Ovary (tissue), 9 donors: ENCODE data around the gene GCHFR. TPM values are rescaled to one million over a fixed set of nuclear protein-coding genes. Genes with fewer than 3 reads are reported as not detected.
A peak's percentile ranks its signal among the peaks of the same experiment; 100 is the strongest.

Experiments used
- DNase-seq, 5 donors: peaks; one replicate each; pipeline ENCODE4 v3.0.0-alpha.2; 2019 to 2020
- H3K27ac ChIP-seq, 2 donors: fragments of 200-600 bp; one replicate each; pipeline versions ENCODE4 v1.5.1 to v1.8.0; 2019 to 2022
- H3K27me3 ChIP-seq: fragments of 200-600 bp; one replicate; pipeline ENCODE4 v1.8.0; 2022
- H3K36me3 ChIP-seq: fragments of 200-600 bp; sonication (generic); one replicate; pipeline ENCODE4 v1.5.1; 2019
- H3K4me1 ChIP-seq: one replicate; pipeline ENCODE4 v1.8.1; 2013; ENCODE audit warnings: mild to moderate bottlenecking, moderate library complexity; ENCODE audit not compliant: insufficient read depth
- H3K4me3 ChIP-seq: fragments of 200-600 bp; sonication (generic); one replicate; pipeline ENCODE4 v1.5.1; 2017
- H3K9me3 ChIP-seq, 2 donors: fragments of 200-600 bp in 1 of 2; sonication (generic) in 1 of 2; one replicate each; pipeline versions ENCODE4 v1.5.1 to v1.8.1; 2013 to 2019; ENCODE audit warnings: mild to moderate bottlenecking in 1 of 2, moderate library complexity in 1 of 2
- CTCF ChIP-seq, 3 donors: fragments of 450-650 bp in 2 of 3; fragments of 200-600 bp in 1 of 3; IDR thresholded peaks; one replicate each; pipeline versions ENCODE4 v1.5.1 to v1.8.0; 2016 to 2022; ENCODE audit warnings: antibody characterized with exemption in 3 of 3, mild to moderate bottlenecking in 1 of 3
- EP300 ChIP-seq: sonication (generic); formaldehyde crosslinking; IDR thresholded peaks from one replicate; pipeline ENCODE4 v1.6.1; 2017; ENCODE audit warnings: antibody characterized with exemption
- POLR2A ChIP-seq: fragments of 450-650 bp; IDR thresholded peaks from one replicate; pipeline ENCODE4 v1.6.1; 2017; ENCODE audit warnings: antibody characterized with exemption, mild to moderate bottlenecking, moderate library complexity
- whole genome bisulfite sequencing, 3 donors: extraction: QIAGEN DNeasy Blood & Tissue Kit in 1 of 3; methylation state at CpG; one replicate each; pipeline versions ENCODE4 v1.1.5 to v1.1.7; 2013 to 2017; 5-methylcytosine and 5-hydroxymethylcytosine counted together
- intact Hi-C, 4 donors: fragments of 100-400 bp; cut with DNase I; formaldehyde crosslinking; loops; one replicate each; pipeline versions ENCODE4 v1.11.0 to v1.15.1; 2022 to 2023
- polyA plus RNA-seq, 2 donors: library from polyadenylated mRNA; stranded (reverse); fragments of 200-250 nt in 1 of 2; fragments of 350-450 nt in 1 of 2; fragmentation: Illumina TruSeq in 1 of 2; extraction: RNeasy Lipid Tissue Mini Kit (QIAGEN cat#74804) in 1 of 2; gene quantifications; one replicate each; pipeline ENCODE4 v1.2.3, GENCODE V29; 2013 to 2014
- total RNA-seq, 7 donors: library from RNA; depleted of rRNA in 2 of 7; stranded (reverse); fragments of >200 nt in 2 of 7; fragmentation: NEBNext Ultra II Directional in 3 of 7; extraction: Animal tissue kit (Norgen Biotek cat#: 25700) in 3 of 7; gene quantifications; one replicate each; pipeline versions ENCODE4 v1.1.0 to v1.2.4, GENCODE V29; 2016 to 2023
- donor health status: DM: no; HTN: no; CAD: no; lungs with moderate emphysema.
- donor health status: DM: no; HTN: no; CAD: no.
- donor health status: Bipolar disorder and iron deficiency.
- donor health status: DM: yes; HTN: yes; CAD: no.
- donor health status: DM: no; HTN: no; CAD: no.
- donor health status: DM: yes; HTN: yes; CAD: no.

GCHFR gene
- total and polyA plus RNA-seq, 9 donors, result 2.8 to 40.1 (median 20.8) TPM

GRCh38 chr15:40754883-40755811 lies 8.7 kb upstream of the GCHFR start, which contains the start of gene RMDN3:
Gene RMDN3 (minus strand): TSS chr15:40755254. CDS start chr15:40754783, 471 bp downstream.
- Histone ChIP-seq H3K27me3 (no peaks in the 10 kb centered on the region), H3K4me1 (peaks cover 1% of the 10 kb centered on the region), H3K4me3 (peak within 1 kb of the TSS; percentile 68), H3K36me3 (no peaks in the 10 kb centered on the region), H3K27ac (peak within 1 kb of the TSS; percentile 44 to 83), H3K9me3 (no peaks in the 10 kb centered on the region)
- intact Hi-C loops, result loop anchor here in 2 of 4 donors (5.0 to 10.0 kb wide), 2 partner anchors 57 to 190 kb away; partner anchors contain the start of genes CCDC32 (in 1 of the 2) and RPUSD2 (in 1 of the 2)
- DNase-seq, result peak; percentile 93 to 97 (median 96)
- 1% methylated on average over 47 to 66 of the region's 66 CpGs for WGBS, 3 donors
- no peak for TF ChIP-seq EP300
- TF ChIP-seq POLR2A, result peak; percentile 74
- TF ChIP-seq CTCF (IDR thresholded peaks at IDR 0.05), result peak in 1 of 3 donors; percentile 26

- no peaks in the 10 kb centered on the region for H3K27me3 ChIP-seq
- intact Hi-C loops, result loop anchor here in 1 of 4 donors (10.0 kb wide), 1 partner anchor 191 kb away; the partner anchor contains the start of genes CCDC32 and RPUSD2
Measured at GRCh38 chr15:40755812-40756208, 8.1 kb upstream of the GCHFR start.

GRCh38 chr15:40756938-40757337 lies 6.9 kb upstream of the GCHFR start:
- 44 to 54% (median 49%) methylated on average over 6 of the region's 6 CpGs for WGBS, 3 donors
- no peak overlapping the region for H3K4me3 ChIP-seq
- no peak overlapping the region for H3K27ac ChIP-seq
- intact Hi-C loops, result loop anchor here in 1 of 4 donors (10.0 kb wide), 1 partner anchor 192 kb away; the partner anchor contains the start of genes CCDC32 and RPUSD2
- H3K36me3 ChIP-seq, result no peaks in the 10 kb centered on the region
- H3K9me3 ChIP-seq, result no peaks in the 10 kb centered on the region
- TF ChIP-seq POLR2A, result no peak
- TF ChIP-seq CTCF (IDR thresholded peaks at IDR 0.05), result no peak
- no peak for TF ChIP-seq EP300
- peaks cover 1% of the 10 kb centered on the region for H3K4me1 ChIP-seq
- no peak for DNase-seq
- H3K27me3 ChIP-seq, result no peaks in the 10 kb centered on the region

More at GRCh38 chr15:40755812-40756208, 8.1 kb upstream of the GCHFR start:
- Histone ChIP-seq H3K4me1 (peaks cover 1% of the 10 kb centered on the region), H3K9me3 (no peaks in the 10 kb centered on the region), H3K4me3 (peak overlapping the region; percentile 68), H3K27ac (peak overlapping the region; percentile 22 to 83), H3K36me3 (no peaks in the 10 kb centered on the region)
- WGBS, 3 donors, result 56 to 68% (median 59%) methylated on average over 10 of the region's 10 CpGs
- TF ChIP-seq CTCF (IDR thresholded peaks at IDR 0.05) (no peak), EP300 (no peak), POLR2A (no peak)
- DNase-seq, result no peak

- H3K4me3 ChIP-seq, result no peak overlapping the region
- TF ChIP-seq CTCF (IDR thresholded peaks at IDR 0.05) (no peak), POLR2A (no peak), EP300 (no peak)
- no peaks in the 10 kb centered on the region for H3K36me3 ChIP-seq
- WGBS, 3 donors, result 86 to 97% (median 95%) methylated on average over 5 of the region's 5 CpGs
- no peaks in the 10 kb centered on the region for H3K9me3 ChIP-seq
- intact Hi-C loops, result loop anchor here in 1 of 4 donors (10.0 kb wide), 1 partner anchor 195 kb away; the partner anchor contains the start of genes CCDC32 and RPUSD2
- H3K27ac ChIP-seq, result no peak overlapping the region
- DNase-seq, result no peak
- H3K4me1 ChIP-seq, result peaks cover 7% of the 10 kb centered on the region
- H3K27me3 ChIP-seq, result no peaks in the 10 kb centered on the region
Measured at GRCh38 chr15:40759961-40760360, 3.9 kb upstream of the GCHFR start.
